ENCODE results near the gene SERPINA12. TPM values are rescaled to one million over a fixed set of nuclear protein-coding genes. Genes with fewer than 3 reads are reported as not detected.
A peak's percentile ranks its signal among the peaks of the same experiment; 100 is the strongest.

SERPINA12 gene
- total RNA-seq, 1 experiment from 2014 or later = not detected

DNA sequence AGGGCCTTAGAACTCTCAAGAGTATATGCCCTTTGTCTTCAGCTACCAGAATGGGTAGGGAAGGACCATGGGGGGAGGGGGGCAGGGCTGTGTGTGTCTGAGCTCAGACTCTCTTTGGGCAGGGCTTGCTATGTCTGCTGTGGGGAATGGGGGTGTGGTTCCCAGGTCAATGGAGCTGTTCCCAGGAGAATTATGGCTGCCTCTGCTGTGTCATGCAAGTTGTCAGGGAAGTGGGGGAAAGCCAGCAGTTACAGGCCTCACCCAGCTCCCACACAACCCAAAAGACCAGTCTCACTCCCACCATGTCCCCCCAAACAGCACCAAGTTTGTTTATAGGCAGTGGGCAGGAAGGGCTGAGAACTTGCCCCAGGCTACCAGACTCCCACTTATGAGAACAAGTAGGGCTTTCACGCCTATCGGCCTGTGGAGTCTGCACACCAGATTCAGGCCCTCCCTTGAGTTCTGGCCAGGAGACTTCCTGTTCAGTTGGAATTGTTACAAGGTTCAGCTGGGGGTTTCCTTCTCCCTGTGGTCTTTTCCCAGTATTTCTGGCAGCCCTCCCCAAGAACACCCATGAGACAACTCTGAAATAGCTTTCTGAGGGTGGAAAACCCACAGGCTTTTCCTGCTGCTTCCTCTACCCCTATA, 50.6 kb downstream of the SERPINA12 start:
- no peaks in the 10 kb centered on the region for H3K4me1 ChIP-seq (ENCODE audit: insufficient read depth, low read length, poor library complexity, severe bottlenecking)
- H3K27ac ChIP-seq (ENCODE audit: low read depth, low read length, poor library complexity, severe bottlenecking) = no peak overlapping the region
- H3K4me3 ChIP-seq (ENCODE audit: low read depth, low read length, poor library complexity, severe bottlenecking) = no peak overlapping the region
- H3K36me3 ChIP-seq (ENCODE audit: insufficient read depth, low read length, poor library complexity, severe bottlenecking) = no peaks in the 10 kb centered on the region
- intact Hi-C loops (cut with micrococcal nuclease; ENCODE audit: unreplicated experiment) = no loop called here
- H3K27me3 ChIP-seq (replicated peaks; ENCODE audit: insufficient read depth, low read depth, low read length, poor library complexity) = no peaks in the 10 kb centered on the region
- ChIA-PET CTCF (no interaction called here), POLR2A (ENCODE audit: low non-redundant PET) (interaction anchor here (0.7 kb wide), 1 partner anchor 455 kb away, joined by 3 read pairs; no protein-coding TSS in a partner anchor)
- H3K9me3 ChIP-seq (ENCODE audit: low read depth, low read length, poor library complexity, severe bottlenecking) = no peaks in the 10 kb centered on the region
- TF ChIP-seq, protein P1, sequence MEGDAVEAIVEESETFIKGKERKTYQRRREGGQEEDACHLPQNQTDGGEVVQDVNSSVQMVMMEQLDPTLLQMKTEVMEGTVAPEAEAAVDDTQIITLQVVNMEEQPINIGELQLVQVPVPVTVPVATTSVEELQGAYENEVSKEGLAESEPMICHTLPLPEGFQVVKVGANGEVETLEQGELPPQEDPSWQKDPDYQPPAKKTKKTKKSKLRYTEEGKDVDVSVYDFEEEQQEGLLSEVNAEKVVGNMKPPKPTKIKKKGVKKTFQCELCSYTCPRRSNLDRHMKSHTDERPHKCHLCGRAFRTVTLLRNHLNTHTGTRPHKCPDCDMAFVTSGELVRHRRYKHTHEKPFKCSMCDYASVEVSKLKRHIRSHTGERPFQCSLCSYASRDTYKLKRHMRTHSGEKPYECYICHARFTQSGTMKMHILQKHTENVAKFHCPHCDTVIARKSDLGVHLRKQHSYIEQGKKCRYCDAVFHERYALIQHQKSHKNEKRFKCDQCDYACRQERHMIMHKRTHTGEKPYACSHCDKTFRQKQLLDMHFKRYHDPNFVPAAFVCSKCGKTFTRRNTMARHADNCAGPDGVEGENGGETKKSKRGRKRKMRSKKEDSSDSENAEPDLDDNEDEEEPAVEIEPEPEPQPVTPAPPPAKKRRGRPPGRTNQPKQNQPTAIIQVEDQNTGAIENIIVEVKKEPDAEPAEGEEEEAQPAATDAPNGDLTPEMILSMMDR (conservative IDR thresholded peaks at IDR 0.05; ENCODE audit: low read depth, low read length) = no peak
- no peak for TF ChIP-seq EZH2 (IDR thresholded peaks at IDR 0.05; ENCODE audit: borderline replicate concordance, low read depth, low read length, poor library complexity, severe bottlenecking)
- BruUV-seq (replicated peaks) = no TSS peak
- DNase-seq (ENCODE audit: low spot score) = peak; percentile 59

DNA sequence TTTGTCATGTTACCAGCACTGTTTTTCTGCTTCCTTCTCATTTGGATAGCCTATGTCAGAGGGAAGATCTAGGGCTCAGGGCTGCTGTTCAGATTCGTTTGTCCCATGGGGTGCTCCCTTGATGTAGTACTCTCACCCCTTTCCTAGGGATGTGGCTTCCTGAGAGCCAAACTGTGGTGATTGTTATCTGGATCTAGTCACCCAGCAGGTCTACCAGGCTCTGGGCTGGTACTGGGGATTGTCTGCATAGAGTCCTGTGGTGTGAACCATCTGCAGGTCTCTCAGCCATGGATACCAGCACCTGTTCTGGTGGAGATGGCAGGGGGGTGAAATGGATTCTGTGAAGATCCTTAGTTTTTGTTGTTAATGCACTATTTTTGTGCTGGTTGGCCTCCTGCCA, 51.2 kb downstream of the SERPINA12 start:
- CTCF ChIA-PET = no interaction called here
- POLR2A ChIA-PET (ENCODE audit: low non-redundant PET) = interaction anchor here (0.7 kb wide), 1 partner anchor 454 kb away, joined by 3 read pairs; no protein-coding TSS in a partner anchor
- no peak for DNase-seq (ENCODE audit: low spot score)
- Histone ChIP-seq H3K4me1 (ENCODE audit: insufficient read depth, low read length, poor library complexity, severe bottlenecking) (no peaks in the 10 kb centered on the region), H3K9me3 (ENCODE audit: low read depth, low read length, poor library complexity, severe bottlenecking) (no peaks in the 10 kb centered on the region), H3K36me3 (ENCODE audit: insufficient read depth, low read length, poor library complexity, severe bottlenecking) (no peaks in the 10 kb centered on the region), H3K27me3 (replicated peaks; ENCODE audit: insufficient read depth, low read depth, low read length, poor library complexity) (no peaks in the 10 kb centered on the region), H3K4me3 (ENCODE audit: low read depth, low read length, poor library complexity, severe bottlenecking) (no peak overlapping the region), H3K27ac (ENCODE audit: low read depth, low read length, poor library complexity, severe bottlenecking) (no peak overlapping the region)
- no peak for TF ChIP-seq EZH2 (IDR thresholded peaks at IDR 0.05; ENCODE audit: borderline replicate concordance, low read depth, low read length, poor library complexity, severe bottlenecking)
- TF ChIP-seq, protein P1 (conservative IDR thresholded peaks at IDR 0.05; ENCODE audit: low read depth, low read length) = no peak
- BruUV-seq (replicated peaks) = no TSS peak
- intact Hi-C loops (cut with micrococcal nuclease; ENCODE audit: unreplicated experiment) = no loop called here

DNA sequence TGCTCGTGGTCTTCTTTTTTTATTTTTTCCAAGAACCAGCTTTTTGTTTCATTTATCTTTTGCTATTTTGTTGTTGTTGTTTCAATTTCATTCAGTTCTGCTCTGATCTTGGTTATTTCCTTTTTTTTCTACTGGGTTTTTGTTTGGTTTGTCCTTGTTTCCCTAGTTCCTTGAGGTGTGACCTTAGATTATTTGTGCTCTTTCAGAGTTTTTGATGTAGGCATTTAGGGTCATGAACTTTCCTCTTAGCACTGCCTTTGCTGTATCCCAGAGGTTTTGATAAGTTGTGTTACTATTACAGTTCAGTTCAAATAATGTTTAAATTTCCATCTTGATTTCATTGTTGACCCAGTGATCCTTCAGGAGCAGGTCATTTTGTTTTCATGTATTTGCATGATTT, 53.3 kb downstream of the SERPINA12 start:
- intact Hi-C loops (cut with micrococcal nuclease; ENCODE audit: unreplicated experiment) = no loop called here
- CTCF ChIA-PET = no interaction called here
- no peak for DNase-seq (ENCODE audit: low spot score)
- Histone ChIP-seq H3K9me3 (ENCODE audit: low read depth, low read length, poor library complexity, severe bottlenecking) (no peaks in the 10 kb centered on the region), H3K4me1 (ENCODE audit: insufficient read depth, low read length, poor library complexity, severe bottlenecking) (no peaks in the 10 kb centered on the region), H3K4me3 (ENCODE audit: low read depth, low read length, poor library complexity, severe bottlenecking) (no peak overlapping the region), H3K27ac (ENCODE audit: low read depth, low read length, poor library complexity, severe bottlenecking) (no peak overlapping the region), H3K27me3 (replicated peaks; ENCODE audit: insufficient read depth, low read depth, low read length, poor library complexity) (peaks cover 12% of the 10 kb centered on the region), H3K36me3 (ENCODE audit: insufficient read depth, low read length, poor library complexity, severe bottlenecking) (no peaks in the 10 kb centered on the region)
- POLR2A ChIA-PET (ENCODE audit: low non-redundant PET) = no interaction called here
- no TSS peak for BruUV-seq (replicated peaks)
- no peak for TF ChIP-seq EZH2 (IDR thresholded peaks at IDR 0.05; ENCODE audit: borderline replicate concordance, low read depth, low read length, poor library complexity, severe bottlenecking)
- TF ChIP-seq, protein P1 (conservative IDR thresholded peaks at IDR 0.05; ENCODE audit: low read depth, low read length) = no peak
